GM19193 (cell line): ENCODE measurements around the gene CLEC16A.

ENCODE experiments used
- POLR2A ChIP-seq: IDR thresholded peaks from 4 replicates; pipeline ENCODE4 v1.6.1; 2011; ENCODE audit not compliant: insufficient read depth, insufficient read length; ENCODE audit errors: extremely low read depth

The CLEC16A gene

GRCh38 chr16:11092788-11093571, 148.6 kb downstream of the CLEC16A start:
- no peak for TF ChIP-seq POLR2A

- TF ChIP-seq POLR2A: no peak
Measured at GRCh38 chr16:11093572-11094074, 149.3 kb downstream of the CLEC16A start.

DNA sequence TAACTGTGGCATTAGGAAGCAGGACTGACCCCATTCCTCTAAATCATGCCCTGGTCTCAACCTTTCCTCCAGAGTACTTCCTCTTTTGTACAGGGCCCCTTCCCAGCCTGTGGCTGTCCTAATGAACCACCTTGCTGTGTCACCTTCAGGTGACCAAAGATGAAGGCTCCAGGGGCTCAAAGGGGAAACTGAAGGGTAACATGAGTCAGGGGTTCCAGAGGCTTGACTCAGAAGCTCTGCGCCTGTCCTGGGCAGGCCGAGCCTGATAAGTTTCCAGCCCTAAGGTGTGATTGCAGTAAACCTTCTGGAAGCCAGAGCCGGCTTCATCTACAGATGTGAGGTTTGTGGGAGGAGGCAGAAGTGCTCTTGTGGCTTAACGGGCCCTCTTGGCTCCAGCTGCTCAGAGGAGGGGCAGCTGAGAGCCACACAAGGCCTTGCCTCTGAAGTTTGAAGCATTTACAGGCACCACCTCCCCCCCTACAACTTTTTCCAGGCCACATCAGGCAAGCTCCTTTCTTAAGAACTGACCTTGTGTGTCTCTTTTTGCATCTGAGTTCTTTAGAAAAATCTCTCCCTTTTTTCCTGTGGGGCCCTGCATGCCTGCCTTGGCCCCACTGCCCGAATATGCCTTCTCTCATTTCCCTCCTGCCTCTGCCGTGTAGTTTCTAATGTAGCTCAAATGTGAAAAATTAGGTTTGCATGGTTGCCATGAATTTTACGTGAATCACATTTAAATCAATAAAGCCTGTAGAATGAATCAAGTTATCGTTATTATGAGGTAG, 149.9 kb downstream of the CLEC16A start:
- TF ChIP-seq POLR2A: peak; percentile 40

DNA sequence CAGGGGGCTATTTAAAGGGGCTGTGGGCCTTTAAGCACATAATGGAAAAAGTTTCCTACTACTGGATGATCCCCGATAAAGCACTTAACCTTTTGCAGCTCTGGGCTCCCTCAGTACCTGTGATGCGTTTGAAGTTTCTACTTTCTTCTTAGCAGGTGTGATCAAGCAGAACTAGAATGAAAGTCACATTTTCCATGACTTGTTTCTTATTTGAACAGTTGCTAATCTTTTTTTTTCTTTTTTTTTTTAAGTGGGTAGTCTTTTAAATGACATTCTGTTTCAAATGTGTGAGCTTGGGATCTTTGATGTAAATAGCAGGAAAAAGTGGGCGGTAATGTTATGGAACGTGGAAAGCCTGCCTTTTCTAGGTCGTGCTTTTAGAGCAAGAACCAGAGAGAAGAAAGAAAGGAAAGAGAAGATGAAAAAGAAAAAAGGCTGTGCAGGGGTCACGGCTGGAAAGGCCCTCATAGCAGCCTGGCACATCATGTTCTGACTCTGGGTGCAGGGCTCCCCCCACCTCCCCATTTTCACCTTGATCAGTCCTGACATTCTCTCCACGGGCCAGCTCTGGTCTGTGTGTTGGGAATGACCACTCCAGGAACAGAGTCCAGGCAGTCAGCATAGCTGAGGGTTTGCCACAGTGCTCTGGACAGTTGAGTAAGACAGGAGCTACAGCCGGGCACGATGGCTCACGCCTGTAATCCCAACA, 150.6 kb downstream of the CLEC16A start:
- TF ChIP-seq POLR2A: no peak

DNA sequence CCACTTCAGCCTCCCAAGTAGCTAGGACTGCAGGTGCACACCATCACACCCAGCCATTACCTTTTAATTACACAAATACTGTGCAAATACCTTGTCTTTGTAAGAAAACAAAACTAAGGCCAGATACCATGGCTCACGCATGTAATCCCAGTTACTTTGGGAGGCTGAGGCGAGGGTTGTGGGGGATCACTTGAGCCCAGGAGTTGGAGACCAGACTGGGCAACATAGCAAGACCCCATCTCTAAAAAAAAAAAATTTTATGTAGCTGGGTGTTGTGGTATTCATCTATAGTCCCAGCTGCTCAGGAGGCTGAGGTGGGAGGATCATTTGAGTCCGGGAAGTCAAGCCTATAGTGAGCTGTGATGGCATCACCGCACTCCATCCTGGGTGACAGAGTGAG, 151.6 kb downstream of the CLEC16A start:
- TF ChIP-seq POLR2A: no peak

DNA sequence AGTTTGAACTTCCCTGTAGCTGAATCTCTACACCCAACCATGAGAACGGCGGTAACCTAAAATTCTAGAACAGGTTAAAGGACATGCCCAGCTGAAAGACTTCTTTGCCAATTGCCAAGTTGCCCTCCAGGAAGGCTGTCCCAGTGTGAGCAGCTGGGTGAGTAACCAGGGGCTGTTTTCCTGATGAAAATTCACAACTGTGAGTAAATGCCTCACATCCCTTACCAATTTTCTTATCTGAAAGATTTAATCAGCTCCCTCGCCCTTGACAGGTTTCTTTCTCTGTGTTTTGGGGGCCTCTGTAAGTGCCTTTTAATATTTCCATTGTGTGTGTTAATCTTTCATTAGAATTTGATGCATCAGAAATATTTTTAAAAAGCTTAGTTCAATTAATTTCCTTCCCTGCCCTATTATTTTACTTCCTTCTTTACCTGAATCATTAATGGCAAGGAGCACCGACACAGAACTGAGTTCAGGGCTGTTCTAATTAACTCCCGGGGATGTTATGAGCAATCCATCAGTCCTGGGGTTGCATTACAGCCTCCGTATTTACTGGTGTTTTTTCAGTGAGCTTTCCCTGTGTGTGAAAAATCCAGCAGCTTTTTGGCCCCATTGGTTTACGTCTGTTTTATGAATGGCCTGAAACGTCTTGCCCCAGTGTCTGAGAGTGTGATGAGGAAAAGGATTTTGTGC, 152.9 kb downstream of the CLEC16A start:
- no peak for TF ChIP-seq POLR2A

DNA sequence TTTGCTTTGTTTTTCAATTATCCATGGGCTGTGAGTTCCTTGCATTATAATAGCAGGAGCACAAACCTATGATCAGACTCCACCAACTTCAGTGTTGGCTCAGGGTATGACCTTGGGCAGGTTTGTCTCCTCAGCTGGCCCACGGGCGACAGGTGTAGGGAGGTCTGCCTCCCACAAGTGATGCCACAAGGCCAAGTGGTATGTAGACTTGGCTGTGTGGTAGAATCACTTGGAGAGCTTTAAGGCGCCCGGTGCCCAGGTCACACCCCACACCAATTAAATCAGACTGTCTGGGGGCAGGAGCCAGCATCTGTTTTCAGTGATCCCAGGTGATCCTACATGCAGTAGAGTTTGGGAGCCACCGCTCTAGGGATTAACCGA, 153.4 kb downstream of the CLEC16A start:
- TF ChIP-seq POLR2A: no peak

DNA sequence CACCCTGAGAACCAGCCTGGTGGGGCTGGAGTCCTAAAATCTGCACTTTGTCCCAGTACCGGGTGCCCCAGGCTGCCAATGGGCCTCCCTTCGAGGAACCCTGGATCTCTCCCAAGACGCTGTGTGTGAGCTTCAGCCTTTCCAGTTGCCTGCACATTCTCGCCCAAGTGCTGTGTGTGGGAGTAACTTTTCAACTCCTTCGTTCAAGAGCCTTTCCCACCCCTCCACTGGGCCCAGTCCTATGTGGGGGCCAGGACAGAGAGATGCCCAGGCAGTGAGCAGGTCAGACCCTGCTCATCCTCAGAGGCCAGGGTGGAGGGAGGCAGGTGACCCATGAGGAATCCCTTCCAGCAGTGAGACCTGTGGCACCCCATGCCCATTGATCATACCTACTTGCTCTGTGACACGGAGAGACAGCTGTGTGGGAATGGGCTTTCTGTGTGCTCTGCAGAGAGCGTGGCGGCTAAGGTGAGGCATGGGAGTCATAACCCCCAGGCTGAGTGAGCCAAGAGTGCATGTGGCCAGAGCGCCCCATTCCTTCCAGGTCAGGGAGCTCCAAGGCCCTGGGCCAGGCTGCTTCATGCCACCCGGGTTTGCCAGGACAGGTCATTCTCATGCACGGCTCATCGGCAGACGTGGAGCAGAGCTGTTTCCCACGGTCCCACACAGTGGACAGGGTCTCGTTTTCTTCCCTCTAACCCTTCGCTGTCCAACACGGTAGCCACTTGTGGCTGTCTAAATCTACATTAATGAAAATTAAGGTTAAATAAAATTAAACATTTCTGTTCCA, 154.4 kb downstream of the CLEC16A start:
- no peak for TF ChIP-seq POLR2A

DNA sequence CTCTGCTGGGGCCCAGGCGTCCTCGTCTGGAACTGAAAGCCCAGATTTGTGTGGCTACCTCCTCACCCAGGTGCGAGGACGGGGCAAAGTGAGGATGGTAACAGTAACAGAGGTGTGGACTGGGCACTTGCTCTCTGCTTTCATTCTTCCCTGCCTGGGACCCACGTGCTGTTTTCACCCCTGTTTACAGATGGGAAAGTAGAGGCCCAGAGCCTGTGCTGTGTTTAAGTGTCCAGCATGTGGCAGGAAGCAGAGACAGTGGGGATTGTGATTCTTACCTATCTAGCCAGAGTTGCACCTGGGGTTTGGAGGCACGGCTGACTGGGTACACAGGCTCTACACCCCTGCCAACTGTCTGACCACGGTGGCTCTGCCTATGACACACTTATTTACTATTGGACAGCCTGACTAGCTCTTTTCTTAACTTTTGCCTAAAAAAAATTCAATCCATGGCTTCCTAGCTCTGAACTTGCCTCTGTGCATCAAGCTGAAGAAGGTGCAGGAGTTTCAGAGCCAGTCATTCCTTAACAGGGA, 155.4 kb downstream of the CLEC16A start:
- no peak for TF ChIP-seq POLR2A

GRCh38 chr16:11100239-11100750, 155.9 kb downstream of the CLEC16A start:
- TF ChIP-seq POLR2A: no peak

GRCh38 chr16:11101283-11101682, 156.9 kb downstream of the CLEC16A start:
- no peak for TF ChIP-seq POLR2A

DNA sequence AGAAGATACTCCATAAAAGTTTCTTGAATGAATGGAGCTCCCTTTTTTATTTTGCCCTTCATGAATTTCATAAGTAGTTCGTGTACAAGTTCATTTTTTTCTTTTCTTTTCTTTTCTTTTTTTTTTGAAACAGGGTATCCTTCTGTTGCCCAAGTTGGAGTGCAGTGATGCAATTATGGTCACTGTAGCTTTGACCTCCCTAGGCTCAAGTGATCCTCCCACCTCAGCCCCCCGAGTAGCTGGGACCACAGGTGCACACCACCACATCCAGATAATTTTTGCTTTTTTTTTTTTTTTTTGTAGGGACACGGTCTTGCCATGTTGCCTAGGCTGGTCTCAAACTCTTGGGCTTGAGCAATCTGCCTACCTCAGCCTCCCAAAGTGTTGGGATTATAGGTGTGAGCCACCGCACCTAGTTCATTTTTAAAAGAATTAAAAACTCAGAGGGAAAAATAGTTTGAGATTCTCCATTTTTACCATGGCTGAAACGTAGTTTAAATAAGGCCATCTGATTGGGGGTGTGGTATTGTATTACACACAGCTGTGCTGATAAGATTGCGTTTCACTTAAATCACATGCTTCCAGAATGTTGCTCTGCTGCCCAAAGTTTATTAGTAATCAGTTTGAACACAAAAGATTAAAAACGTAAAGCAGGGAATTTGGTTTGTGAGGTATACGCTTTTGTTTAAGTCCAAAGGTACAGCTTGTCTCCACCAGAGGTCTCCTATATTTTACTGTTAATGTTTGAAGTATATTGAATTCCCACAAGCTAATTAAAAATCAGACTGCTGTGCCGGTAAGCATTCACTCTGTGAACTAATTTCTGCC, 157.5 kb downstream of the CLEC16A start:
- TF ChIP-seq POLR2A: no peak

DNA sequence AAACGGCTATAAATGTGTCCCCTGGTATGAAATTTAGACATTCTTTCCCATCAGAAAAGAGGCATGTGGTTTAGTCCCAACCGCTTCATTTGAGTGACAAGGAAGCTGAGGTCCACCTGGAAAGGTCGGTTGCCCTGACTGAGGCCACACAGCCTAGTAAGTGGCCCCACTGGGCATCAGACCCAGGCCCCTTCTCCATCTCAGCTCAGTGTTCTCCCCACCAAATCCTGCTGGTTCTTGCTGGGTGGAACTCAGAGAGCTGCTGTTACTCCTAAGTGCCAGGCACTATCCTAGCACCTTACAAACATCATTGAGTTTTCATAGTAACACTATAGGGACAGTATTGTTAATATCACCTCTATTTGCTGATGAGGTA, 158.1 kb downstream of the CLEC16A start:
- no peak for TF ChIP-seq POLR2A
